Neural crest cell (in vitro differentiated cells): Measurements from ENCODE around the gene HOXC13. TPM values are rescaled to one million over a fixed set of nuclear protein-coding genes. Genes with fewer than 3 reads are reported as not detected.

Source experiments
- DNase-seq: peaks from one replicate; pipeline ENCODE4 v3.0.0; 2021; ENCODE audit warnings: low read depth, mixed read lengths, low spot score
- H3K27ac Mint-ChIP-seq: one replicate; pipeline ENCODE4 v1.8.0; 2021; ENCODE audit warnings: mild to moderate bottlenecking, mixed read lengths; ENCODE audit not compliant: unreplicated experiment
- H3K27me3 Mint-ChIP-seq: 2 replicates; pipeline ENCODE4 v1.8.0; 2021; ENCODE audit warnings: low read depth, mild to moderate bottlenecking, mixed read lengths
- H3K36me3 Mint-ChIP-seq: 2 replicates; pipeline ENCODE4 v1.8.0; 2021; ENCODE audit warnings: low read depth, mild to moderate bottlenecking, mixed read lengths
- H3K4me1 Mint-ChIP-seq: 2 replicates; pipeline ENCODE4 v1.8.0; 2021; ENCODE audit warnings: mixed read lengths
- H3K4me3 Mint-ChIP-seq: one replicate; pipeline ENCODE4 v1.8.0; 2021; ENCODE audit warnings: mild to moderate bottlenecking, mixed read lengths
- H3K9me3 Mint-ChIP-seq: 2 replicates; pipeline ENCODE4 v1.8.0; 2021; ENCODE audit warnings: mixed read lengths
- CTCF ChIP-seq: fragments of 200-600 bp; sonication (generic); conservative IDR thresholded peaks from 2 replicates; pipeline ENCODE4 v1.5.0; 2021; ENCODE audit warnings: antibody characterized with exemption, mild to moderate bottlenecking
- total RNA-seq: library from RNA; stranded (reverse); gene quantifications from 2 replicates; pipeline ENCODE4 v1.2.1, GENCODE V29; 2021

Gene HOXC13
- total RNA-seq, 1 donor from 2014 or later, result not detected

GRCh38 chr12:53937099-53937498 lies 1.5 kb upstream of the HOXC13 start:
- no peak overlapping the region for H3K4me3 Mint-ChIP-seq
- no peak for TF ChIP-seq CTCF
- H3K4me1 Mint-ChIP-seq, result no peaks in the 10 kb centered on the region
- H3K36me3 Mint-ChIP-seq, result no peaks in the 10 kb centered on the region
- H3K9me3 Mint-ChIP-seq, result no peaks in the 10 kb centered on the region
- H3K27me3 Mint-ChIP-seq, result peaks cover 98% of the 10 kb centered on the region
- no peak for DNase-seq
- no peak overlapping the region for H3K27ac Mint-ChIP-seq

GRCh38 chr12:53937596-53938325 lies 870 bp upstream of the HOXC13 start:
- TF ChIP-seq CTCF, result no peak
- Mint-ChIP-seq H3K4me3 (no peak overlapping the region), H3K27me3 (peaks cover 98% of the 10 kb centered on the region), H3K4me1 (no peaks in the 10 kb centered on the region), H3K36me3 (no peaks in the 10 kb centered on the region), H3K9me3 (no peaks in the 10 kb centered on the region), H3K27ac (no peak overlapping the region)
- DNase-seq, result no peak

GRCh38 chr12:53939141-53940108 lies 794 bp downstream of the HOXC13 start:
- Mint-ChIP-seq H3K27ac (no peak overlapping the region), H3K36me3 (no peaks in the 10 kb centered on the region), H3K9me3 (no peaks in the 10 kb centered on the region), H3K4me3 (no peak overlapping the region), H3K4me1 (no peaks in the 10 kb centered on the region), H3K27me3 (peaks cover 98% of the 10 kb centered on the region)
- no peak for TF ChIP-seq CTCF
- DNase-seq, result no peak

DNA sequence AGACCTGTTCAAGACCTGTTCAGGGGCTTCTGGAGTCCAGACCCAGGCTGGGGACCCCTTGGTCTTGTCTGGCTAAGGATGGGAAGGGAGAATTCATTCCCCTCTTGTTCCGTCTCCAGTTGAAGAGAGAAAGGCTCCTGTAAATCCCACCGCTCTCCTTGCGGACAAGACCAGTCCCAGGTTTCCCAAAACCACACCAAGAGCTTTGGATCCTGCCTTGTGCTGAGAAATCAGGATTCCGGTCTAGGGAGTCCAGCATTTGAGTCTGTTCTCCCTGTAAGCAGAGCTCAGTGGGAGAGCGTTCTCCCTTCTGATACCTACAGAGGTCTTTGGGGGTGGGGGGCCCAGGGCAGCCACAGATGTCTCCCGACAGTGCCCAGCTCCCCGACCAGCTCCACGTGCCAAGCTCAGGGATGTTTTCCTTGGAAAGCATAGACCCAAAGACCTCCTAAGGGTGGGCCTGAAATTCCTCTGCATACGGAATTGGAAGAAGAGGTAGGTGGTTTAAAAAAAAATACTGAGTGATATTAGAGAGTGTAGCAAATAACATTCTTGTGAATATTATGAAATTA lies 1.9 kb downstream of the HOXC13 start:
- no peak overlapping the region for H3K4me3 Mint-ChIP-seq
- no peaks in the 10 kb centered on the region for H3K9me3 Mint-ChIP-seq
- no peaks in the 10 kb centered on the region for H3K36me3 Mint-ChIP-seq
- no peak for TF ChIP-seq CTCF
- H3K4me1 Mint-ChIP-seq, result no peaks in the 10 kb centered on the region
- peaks cover 98% of the 10 kb centered on the region for H3K27me3 Mint-ChIP-seq
- H3K27ac Mint-ChIP-seq, result no peak overlapping the region
- DNase-seq, result no peak

- no peak overlapping the region for H3K4me3 Mint-ChIP-seq
- no peaks in the 10 kb centered on the region for H3K36me3 Mint-ChIP-seq
- TF ChIP-seq CTCF, result no peak
- H3K4me1 Mint-ChIP-seq, result no peaks in the 10 kb centered on the region
- H3K9me3 Mint-ChIP-seq, result no peaks in the 10 kb centered on the region
- H3K27ac Mint-ChIP-seq, result no peak overlapping the region
- peaks cover 98% of the 10 kb centered on the region for H3K27me3 Mint-ChIP-seq
- DNase-seq, result no peak
Measured at GRCh38 chr12:53941187-53941586, 2.6 kb downstream of the HOXC13 start.
